MM.1S (cell line): ENCODE results near the gene ANXA4.

Experiments used
- EZH2phosphoT487 ChIP-seq: fragments of 300-600 bp; sonication (generic); IDR thresholded peaks from 2 replicates; pipeline ENCODE4 v1.6.1; 2018; ENCODE audit warnings: antibody characterized with exemption, low read length
- TF ChIP-seq, protein P1 (sequence below): fragments of 300-600 bp; sonication (generic); IDR thresholded peaks from 2 replicates; pipeline ENCODE4 v1.5.1; 2016; ENCODE audit warnings: antibody characterized with exemption, low read length, mixed read lengths

DNA sequence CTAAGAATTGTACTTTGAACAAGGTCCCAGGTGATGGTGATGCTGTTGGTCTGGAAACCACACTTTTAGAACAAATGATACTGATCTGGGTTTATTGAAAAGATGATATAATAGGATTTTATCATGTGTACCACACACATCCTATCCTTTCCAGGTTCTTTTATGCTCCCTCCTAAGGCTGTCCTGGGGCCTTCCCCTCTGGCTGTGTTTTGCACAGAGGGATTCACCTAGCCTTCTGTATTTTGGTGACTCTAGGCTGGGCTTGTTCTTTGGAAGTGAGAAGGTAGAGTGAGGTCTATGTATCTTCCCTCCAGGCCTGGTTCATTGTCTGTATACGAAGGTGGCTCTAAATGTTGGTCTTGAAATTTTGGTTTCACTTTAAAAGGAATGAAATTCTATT, 12.7 kb downstream of the ANXA4 start:
- TF ChIP-seq, protein P1, sequence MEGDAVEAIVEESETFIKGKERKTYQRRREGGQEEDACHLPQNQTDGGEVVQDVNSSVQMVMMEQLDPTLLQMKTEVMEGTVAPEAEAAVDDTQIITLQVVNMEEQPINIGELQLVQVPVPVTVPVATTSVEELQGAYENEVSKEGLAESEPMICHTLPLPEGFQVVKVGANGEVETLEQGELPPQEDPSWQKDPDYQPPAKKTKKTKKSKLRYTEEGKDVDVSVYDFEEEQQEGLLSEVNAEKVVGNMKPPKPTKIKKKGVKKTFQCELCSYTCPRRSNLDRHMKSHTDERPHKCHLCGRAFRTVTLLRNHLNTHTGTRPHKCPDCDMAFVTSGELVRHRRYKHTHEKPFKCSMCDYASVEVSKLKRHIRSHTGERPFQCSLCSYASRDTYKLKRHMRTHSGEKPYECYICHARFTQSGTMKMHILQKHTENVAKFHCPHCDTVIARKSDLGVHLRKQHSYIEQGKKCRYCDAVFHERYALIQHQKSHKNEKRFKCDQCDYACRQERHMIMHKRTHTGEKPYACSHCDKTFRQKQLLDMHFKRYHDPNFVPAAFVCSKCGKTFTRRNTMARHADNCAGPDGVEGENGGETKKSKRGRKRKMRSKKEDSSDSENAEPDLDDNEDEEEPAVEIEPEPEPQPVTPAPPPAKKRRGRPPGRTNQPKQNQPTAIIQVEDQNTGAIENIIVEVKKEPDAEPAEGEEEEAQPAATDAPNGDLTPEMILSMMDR: no peak
- no peak for TF ChIP-seq EZH2phosphoT487
